Endothelial cell (in vitro differentiated cells): ENCODE data around the gene MCAT. TPM values are rescaled to one million over a fixed set of nuclear protein-coding genes. Genes with fewer than 3 reads are reported as not detected.

Experiments used
- DNase-seq: peaks from one replicate; pipeline ENCODE4 v3.0.0; 2021; ENCODE audit warnings: low spot score
- H3K27ac Mint-ChIP-seq: one replicate; pipeline ENCODE4 v1.8.0; 2021; ENCODE audit warnings: mixed read lengths, inconsistent platforms; ENCODE audit not compliant: unreplicated experiment
- H3K27me3 Mint-ChIP-seq: one replicate; pipeline ENCODE4 v1.8.0; 2021; ENCODE audit warnings: mild to moderate bottlenecking, moderate library complexity, mixed read lengths, inconsistent platforms; ENCODE audit not compliant: unreplicated experiment
- H3K36me3 Mint-ChIP-seq: one replicate; pipeline ENCODE4 v1.8.0; 2021; ENCODE audit warnings: mild to moderate bottlenecking, low read depth, mixed read lengths, inconsistent platforms; ENCODE audit not compliant: unreplicated experiment
- H3K4me1 Mint-ChIP-seq: one replicate; pipeline ENCODE4 v1.8.0; 2021; ENCODE audit warnings: mild to moderate bottlenecking, mixed read lengths, inconsistent platforms; ENCODE audit not compliant: unreplicated experiment
- H3K4me3 Mint-ChIP-seq: one replicate; pipeline ENCODE4 v1.8.0; 2021; ENCODE audit warnings: mild to moderate bottlenecking, mixed read lengths, inconsistent platforms; ENCODE audit not compliant: unreplicated experiment
- H3K9me3 Mint-ChIP-seq: one replicate; pipeline ENCODE4 v1.8.0; 2021; ENCODE audit warnings: mixed read lengths, inconsistent platforms; ENCODE audit not compliant: unreplicated experiment
- total RNA-seq: library from RNA; stranded (reverse); fragmentation: NEBNext Ultra II Directional; extraction: Animal tissue kit (Norgen Biotek cat#: 25700); gene quantifications from one replicate; pipeline ENCODE4 v1.2.1, GENCODE V29; 2021; ENCODE audit not compliant: unreplicated experiment
- TF ChIP-seq, protein P1 (sequence below): fragments of 200-600 bp; sonication (generic); IDR thresholded peaks from one replicate; pipeline ENCODE4 v1.5.0; 2021; ENCODE audit warnings: antibody characterized with exemption; ENCODE audit not compliant: unreplicated experiment

Gene MCAT
- total RNA-seq, 1 donor from 2014 or later = 10.3 TPM

DNA sequence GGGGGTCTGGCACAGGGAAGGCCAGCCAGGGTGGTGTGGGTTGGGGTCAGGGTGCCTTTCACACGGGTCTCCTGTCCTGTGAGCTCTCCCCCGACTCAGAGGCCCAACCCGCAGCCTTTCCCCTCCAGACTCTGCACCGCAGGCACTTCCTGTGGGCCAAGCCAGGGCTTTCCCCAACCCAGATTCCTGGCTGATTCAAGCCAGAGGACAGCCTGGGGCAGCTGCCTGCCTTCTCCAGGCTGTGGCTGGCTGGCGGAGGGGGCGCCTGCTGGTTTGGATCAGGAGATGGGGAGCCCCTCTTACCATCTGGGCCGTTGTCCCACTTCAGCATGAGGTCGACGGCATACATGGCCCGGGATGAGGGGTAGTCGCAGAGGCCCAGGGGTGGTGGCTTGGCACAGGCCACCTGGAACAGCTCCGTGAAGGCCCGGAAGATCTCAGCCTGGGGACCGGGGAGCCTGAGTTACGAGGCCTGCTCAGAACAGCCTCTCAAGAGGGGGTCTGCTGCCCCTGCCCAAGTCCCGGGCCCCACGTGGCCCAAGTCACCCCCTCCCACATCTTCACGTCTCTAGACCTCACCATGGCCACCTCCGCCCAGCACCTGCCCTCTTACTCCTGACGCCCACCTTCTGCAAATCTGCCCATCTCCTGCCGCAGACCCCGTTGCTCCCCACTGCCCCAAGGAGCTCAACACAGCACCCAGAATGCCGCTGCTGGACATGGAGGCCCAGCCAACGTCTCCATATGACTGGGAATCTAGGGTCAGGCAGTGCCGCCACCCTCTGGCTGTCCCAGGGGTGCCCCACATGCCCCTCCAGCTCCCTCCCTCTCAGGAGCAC lies 25.5 kb upstream of the MCAT start:
- Mint-ChIP-seq H3K27ac (no peak overlapping the region), H3K27me3 (peaks cover 2% of the 10 kb centered on the region), H3K4me1 (peaks cover 34% of the 10 kb centered on the region)

DNA sequence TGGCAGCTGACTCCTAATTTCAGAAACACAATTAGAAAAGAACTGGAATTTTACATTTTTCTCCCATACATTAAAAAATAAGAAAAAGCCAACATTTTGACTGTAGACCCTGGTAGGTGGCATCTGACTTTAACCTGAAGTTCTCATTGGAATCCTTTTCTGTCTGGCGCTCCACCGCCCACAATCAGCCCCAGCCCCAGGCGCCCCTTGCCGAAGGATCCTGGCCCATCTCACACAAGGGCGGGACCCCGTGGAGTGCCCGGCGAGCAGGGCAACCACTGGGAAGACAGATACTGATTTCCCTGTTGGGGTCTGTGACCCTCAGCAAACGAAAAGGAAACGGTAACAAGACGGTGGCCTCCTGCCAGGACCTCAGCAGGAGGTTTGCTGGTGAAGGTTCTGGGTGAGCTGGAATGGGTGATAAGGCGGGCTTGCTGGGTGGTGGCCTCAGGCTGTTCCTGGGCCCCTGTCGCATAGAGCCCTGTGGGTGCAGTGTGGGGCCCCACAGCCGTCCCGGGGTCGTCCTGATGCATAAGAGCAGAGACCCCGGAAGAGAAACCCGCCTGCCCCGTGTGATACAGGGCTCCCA lies 23.9 kb upstream of the MCAT start:
- H3K9me3 Mint-ChIP-seq = no peaks in the 10 kb centered on the region
- H3K36me3 Mint-ChIP-seq = no peaks in the 10 kb centered on the region
- no peak overlapping the region for H3K27ac Mint-ChIP-seq
- TF ChIP-seq, protein P1, sequence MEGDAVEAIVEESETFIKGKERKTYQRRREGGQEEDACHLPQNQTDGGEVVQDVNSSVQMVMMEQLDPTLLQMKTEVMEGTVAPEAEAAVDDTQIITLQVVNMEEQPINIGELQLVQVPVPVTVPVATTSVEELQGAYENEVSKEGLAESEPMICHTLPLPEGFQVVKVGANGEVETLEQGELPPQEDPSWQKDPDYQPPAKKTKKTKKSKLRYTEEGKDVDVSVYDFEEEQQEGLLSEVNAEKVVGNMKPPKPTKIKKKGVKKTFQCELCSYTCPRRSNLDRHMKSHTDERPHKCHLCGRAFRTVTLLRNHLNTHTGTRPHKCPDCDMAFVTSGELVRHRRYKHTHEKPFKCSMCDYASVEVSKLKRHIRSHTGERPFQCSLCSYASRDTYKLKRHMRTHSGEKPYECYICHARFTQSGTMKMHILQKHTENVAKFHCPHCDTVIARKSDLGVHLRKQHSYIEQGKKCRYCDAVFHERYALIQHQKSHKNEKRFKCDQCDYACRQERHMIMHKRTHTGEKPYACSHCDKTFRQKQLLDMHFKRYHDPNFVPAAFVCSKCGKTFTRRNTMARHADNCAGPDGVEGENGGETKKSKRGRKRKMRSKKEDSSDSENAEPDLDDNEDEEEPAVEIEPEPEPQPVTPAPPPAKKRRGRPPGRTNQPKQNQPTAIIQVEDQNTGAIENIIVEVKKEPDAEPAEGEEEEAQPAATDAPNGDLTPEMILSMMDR = no peak
- no peak for DNase-seq
- peaks cover 34% of the 10 kb centered on the region for H3K4me1 Mint-ChIP-seq
- peaks cover 2% of the 10 kb centered on the region for H3K27me3 Mint-ChIP-seq
- no peak overlapping the region for H3K4me3 Mint-ChIP-seq

More for the DNA sequence above, 25.5 kb upstream of the MCAT start:
- no peak for DNase-seq
- Mint-ChIP-seq H3K36me3 (peaks cover 4% of the 10 kb centered on the region), H3K4me3 (no peak overlapping the region), H3K9me3 (no peaks in the 10 kb centered on the region)
- TF ChIP-seq, protein P1 = no peak

DNA sequence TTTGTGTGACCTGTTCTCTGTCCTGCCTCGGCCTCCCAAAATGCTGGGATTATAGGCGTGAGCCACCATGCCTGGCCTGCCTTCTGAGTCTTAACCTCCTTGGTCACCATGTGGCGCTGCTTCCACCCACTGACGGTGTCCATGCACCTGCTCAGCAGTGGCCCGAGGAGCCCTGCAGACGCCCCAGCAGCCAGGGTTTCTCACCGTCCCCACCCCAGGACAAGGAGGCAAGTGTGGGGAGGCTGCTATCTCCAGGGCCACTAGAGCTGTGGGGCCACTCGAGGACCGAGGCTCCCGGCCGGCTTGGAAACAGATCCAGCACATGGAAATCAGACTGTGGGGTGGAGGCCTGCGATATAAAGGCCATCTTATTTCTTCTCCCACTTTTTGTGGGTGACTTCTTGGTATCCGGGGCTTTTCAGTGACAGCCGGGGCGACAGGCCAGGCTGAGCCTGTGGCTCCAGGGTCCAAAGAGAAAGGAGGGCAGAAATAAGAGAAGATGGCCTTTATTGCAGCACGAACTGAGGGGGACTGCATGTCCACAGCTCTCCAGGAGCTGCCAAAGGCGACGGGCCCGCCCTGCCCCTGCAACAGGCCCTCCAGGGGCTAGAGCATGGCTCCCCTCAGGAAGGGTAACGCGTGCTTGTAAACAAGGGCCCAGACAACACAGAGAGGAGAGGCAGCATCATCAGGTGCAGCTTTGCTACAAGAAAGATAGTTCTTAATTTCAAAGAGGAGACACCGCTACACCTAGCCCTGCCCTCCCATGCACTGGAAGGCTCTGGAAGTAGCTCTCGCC lies 23.1 kb upstream of the MCAT start:
- Mint-ChIP-seq H3K4me3 (no peak overlapping the region), H3K36me3 (no peaks in the 10 kb centered on the region), H3K27ac (no peak overlapping the region), H3K27me3 (peaks cover 2% of the 10 kb centered on the region), H3K4me1 (peaks cover 32% of the 10 kb centered on the region), H3K9me3 (no peaks in the 10 kb centered on the region)
- TF ChIP-seq, protein P1 = no peak
- DNase-seq = no peak

- H3K27ac Mint-ChIP-seq = no peak overlapping the region
- no peaks in the 10 kb centered on the region for H3K9me3 Mint-ChIP-seq
Observed at GRCh38 chr22:43164636-43165035, 21.4 kb upstream of the MCAT start.

More at GRCh38 chr22:43164636-43165035, 21.4 kb upstream of the MCAT start:
- H3K27me3 Mint-ChIP-seq = peaks cover 6% of the 10 kb centered on the region
- peaks cover 19% of the 10 kb centered on the region for H3K4me1 Mint-ChIP-seq
- DNase-seq = no peak
- TF ChIP-seq, protein P1 = no peak
- no peaks in the 10 kb centered on the region for H3K36me3 Mint-ChIP-seq
- H3K4me3 Mint-ChIP-seq = no peak overlapping the region
